GM04503 (cell line): ENCODE data around the gene IFTAP.
A peak's percentile ranks its signal among the peaks of the same experiment; 100 is the strongest.
"Not testable (repeated sequence)": the region's sequence is repeated elsewhere in the genome, so short reads cannot be mapped to it uniquely, and the experiment has no call there.

ENCODE experiments used
- DNase-seq: peaks from one replicate; pipeline ENCODE4 v3.0.0-alpha.2; 2012; ENCODE audit warnings: low read depth

Gene IFTAP

GRCh38 chr11:36638556-36638955, 44.3 kb downstream of the IFTAP start:
- no peak for DNase-seq

- DNase-seq: no peak
Observed at GRCh38 chr11:36657610-36658267, 63.4 kb downstream of the IFTAP start.

- not testable (repeated sequence) for DNase-seq
Observed at GRCh38 chr11:36661359-36661758, 67.1 kb downstream of the IFTAP start.

DNA sequence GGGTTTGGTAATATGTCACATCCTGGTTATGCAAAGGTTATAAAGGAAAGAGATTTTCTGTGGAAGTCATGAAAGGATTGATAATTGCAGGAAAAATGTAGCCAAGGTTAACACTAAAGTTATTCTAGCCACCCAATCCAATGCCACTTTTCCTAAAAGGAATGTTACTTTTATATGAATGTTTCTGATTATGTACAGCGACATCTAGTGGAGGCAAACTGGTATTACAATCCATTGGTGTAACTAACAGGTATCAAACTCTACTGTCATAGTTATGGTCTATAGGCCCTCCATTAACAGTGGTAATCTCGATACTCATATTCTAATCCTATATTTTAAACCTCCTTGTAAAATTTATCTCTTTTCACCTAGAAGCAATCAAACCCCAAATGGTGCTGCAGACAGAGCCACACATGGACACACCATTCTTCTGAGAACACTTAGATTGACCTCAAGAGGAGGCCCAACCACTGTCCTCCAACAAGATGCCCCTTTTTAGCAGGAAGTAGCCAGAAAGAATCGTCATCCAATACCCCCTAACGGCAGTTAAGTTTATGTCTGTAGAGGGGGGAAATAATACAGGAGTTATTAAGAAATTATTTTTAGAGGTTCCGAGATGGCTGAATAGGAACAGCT, 78.6 kb downstream of the IFTAP start:
- DNase-seq: peak; percentile 8

DNA sequence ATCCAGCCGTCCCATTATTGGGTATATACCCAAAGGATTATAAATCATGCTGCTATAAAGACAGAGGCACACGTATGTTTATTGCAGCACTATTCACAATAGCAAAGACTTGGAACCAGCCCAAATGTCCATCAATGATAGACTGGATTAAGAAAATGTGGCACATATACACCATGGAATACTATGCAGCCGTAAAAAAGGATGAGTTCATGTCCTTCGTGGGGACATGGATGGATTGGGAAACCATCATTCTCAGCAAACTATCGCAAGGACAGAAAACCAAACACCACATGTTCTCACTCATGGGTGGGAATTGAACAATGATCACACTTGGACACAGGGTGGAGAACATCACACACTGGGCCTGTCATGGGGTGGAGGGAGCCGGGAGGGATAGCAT, 85.2 kb downstream of the IFTAP start:
- not testable (repeated sequence) for DNase-seq

DNA sequence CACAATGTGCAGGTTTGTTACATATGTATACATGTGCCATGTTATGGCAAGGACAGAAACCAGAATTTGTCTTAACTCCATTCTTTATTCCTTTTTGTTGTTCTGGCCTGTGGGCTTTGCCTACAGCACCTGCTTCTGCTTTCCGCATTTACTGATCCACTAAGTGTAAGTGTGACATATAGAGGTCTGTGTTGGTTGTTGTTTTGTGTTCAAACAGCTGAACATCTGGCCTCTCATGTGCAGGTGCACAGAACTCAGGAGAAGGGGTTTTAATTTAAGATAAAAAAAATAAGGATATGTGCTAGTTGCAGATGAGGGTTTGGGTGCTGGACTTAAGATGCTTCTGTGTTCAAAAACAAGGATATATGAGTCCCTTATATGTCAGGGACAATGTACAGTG, 89.5 kb downstream of the IFTAP start:
- no peak for DNase-seq

DNA sequence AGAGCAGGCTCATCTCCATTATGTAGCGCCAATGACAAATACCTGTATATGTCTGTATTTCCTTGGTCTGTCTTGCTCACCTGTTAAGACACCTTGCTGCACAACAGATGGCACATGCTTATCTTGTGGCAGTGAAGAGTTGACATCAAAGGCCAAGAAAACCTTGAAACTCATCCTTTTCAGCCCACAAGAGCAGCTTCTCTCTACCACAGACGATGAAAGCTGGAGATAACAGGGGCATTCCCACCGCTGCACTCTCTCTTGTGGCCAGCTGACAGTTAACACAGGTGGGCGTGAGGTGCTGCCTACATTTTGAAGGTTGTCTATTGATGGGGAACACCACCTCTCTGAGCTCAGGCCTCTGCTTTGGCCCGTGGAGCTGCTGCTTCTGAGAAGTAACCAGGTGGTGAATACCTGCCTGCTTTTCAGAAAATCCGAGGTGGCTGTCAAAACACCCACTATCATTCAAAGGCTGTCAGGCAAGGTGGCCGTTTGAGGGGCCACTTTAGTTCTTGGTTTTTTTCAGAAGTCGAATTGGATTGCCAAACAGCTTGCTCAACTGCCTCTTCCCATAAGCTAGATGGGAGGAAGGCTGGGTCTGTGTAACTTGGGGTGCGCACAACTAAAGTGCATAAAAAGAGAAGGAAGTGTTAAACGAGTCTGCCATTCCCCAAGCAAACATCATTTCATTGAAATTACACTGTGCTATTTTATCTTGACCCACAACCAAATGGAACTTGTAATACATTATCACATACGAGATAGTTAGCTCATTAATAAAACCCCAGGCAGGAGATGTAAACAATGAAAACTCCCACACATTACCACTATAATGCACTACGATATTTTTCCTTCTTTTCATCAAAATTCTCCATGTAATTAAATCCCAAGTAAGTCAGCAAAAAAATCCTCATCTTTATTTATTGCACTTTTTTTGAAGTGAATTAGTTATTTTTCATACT, 90.8 kb downstream of the IFTAP start:
- DNase-seq: no peak

DNA sequence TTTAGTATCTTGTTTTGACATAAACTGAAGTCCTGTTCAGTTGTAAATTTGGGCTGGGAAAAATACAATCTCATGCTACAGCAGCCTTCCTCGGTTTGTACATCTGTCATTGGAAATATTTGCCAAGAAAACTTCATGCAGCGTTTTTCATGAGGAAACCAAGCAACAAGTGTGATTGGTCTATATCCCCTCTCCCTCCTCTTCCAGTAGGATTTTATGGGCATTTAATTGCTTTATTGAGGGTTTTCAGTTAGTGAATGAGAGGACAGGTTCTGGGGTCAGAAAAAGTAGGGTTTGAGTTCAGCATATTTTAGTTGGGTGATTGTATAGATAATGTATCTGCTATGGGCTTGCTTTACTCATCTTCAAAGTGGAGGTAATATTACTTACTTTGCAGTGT, 93.8 kb downstream of the IFTAP start:
- DNase-seq: no peak

DNA sequence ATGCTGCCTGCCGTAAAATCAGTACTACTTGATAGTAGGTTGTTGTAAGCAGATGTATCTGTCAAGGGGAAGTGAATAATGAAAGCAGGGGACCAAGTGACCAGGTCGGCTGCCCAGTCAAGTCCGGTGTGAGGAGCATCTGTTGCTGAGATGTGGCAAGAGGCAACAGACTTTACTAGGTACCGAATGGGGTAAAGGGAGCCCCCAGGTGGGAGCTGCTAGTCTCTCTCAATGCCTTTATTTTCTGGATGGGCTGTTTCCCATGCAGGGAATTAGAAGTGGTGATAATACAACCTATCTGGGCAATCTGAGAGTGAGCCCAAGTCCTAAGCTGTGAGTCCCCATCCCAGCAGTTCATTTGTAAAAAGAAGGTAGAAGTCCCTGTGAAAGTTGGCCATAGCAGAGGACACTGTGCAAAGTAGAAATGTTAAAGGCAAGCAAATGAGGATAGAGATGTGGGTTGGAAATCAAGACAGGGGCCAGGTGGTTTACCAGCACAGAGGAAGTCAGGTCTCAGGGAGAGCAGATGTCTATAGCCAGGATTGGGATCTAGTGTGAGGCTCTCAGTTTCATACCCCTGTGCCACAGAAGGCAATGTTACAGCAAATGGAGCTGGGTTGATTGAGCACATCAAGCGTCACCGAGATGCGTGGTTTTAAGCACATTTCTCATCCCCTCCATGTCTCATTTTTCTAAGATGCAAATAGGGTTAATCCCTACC, 94.4 kb downstream of the IFTAP start:
- no peak for DNase-seq

DNA sequence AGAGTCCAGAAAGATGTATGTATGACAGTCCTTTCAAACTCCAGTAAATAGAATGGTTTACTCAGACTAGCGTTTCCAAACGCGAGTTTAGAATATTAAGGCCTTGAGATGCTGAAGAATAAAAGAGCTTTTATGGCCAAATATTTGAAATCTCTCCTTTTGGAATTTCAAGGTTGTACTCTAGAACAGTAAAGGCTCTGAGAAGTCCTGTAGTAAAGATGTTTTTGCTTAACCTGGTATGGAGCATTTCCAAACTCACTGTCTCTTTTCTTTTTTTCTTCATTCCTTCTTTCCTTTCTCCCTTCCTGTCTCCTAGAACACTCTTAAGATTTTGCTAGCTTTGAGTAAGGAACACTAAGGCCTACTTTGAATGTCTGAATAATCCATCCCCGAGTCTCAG, 95.1 kb downstream of the IFTAP start:
- no peak for DNase-seq

GRCh38 chr11:36692704-36693103, 98.4 kb downstream of the IFTAP start:
- DNase-seq: no peak

DNA sequence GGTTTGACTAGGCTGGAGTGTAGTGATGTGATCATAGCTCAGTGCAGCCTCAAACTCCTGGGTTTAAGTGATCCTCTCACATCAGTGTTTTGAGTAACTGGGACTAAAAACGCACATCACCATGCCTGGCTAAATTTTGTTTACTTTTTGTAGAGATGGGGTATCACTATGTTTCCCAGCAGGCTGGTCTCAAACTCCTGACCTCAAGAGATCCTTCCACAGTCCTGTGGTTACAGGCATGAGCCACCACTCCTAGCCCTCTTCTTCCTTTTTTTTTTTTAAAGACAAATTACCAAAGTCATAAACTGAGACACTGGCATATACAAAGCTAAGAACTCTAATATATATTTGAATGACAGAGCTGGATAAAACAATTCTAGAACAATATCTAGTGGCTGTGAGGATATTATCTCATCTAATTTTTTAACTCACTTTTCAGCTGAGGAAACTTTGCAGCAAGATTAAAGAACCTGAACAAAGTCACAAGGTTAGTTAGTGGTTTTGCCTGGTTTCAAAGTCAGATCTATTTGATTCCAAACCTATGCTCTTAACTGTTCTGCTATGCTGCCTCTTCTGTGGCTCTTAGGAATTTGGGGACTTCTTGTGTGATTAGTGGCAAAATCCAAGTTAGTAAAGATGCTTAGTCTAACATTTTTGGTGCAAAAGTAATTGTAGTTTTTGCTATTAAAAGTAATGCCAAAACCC, 99.0 kb downstream of the IFTAP start:
- no peak for DNase-seq

- no peak for DNase-seq
Observed at GRCh38 chr11:36695111-36695510, 100.8 kb downstream of the IFTAP start.

DNA sequence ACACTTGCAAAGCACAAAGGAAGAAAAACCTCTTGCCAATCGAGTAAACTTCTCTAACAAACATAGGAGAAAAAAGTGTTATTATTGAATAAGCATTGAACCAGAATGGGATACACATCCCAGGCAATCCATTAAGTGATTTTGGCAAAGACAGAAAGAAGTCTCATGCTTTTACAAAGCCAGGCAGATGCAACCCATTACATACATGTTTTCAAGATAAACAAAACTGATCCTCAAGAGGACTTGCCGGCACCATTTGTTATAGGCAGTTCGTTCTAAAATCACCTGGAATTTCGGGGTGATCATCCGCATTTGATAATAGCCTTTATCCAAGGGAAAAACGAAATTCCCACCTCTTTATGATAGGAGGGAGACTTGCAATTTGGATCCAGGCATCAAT, 101.3 kb downstream of the IFTAP start:
- no peak for DNase-seq

- DNase-seq: no peak
Observed at GRCh38 chr11:36696550-36696949, 102.2 kb downstream of the IFTAP start.

DNA sequence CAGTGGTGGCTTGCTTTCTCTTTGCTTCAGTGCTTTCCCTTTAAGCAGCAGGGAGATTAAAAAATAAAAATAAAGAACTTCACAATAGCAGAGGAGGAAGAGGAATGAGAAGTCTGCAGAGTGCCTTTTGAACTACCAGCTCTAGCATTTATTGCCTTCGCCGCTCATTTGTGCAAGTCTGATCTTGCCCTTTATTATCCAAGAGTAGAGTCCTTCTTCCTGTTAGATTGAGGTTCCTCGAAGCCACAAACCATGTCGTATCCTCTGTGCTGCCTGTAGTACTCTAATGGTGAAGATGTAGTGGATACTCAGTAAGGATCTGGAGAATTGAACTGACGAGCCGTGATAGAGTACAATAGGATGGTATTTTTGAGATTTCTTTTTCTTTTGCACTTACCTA, 105.0 kb downstream of the IFTAP start:
- DNase-seq: no peak

- no peak for DNase-seq
Observed at GRCh38 chr11:36700246-36700645, 105.9 kb downstream of the IFTAP start.

- peak; percentile 6 for DNase-seq
Observed at GRCh38 chr11:36702330-36703054, 108.2 kb downstream of the IFTAP start.

DNA sequence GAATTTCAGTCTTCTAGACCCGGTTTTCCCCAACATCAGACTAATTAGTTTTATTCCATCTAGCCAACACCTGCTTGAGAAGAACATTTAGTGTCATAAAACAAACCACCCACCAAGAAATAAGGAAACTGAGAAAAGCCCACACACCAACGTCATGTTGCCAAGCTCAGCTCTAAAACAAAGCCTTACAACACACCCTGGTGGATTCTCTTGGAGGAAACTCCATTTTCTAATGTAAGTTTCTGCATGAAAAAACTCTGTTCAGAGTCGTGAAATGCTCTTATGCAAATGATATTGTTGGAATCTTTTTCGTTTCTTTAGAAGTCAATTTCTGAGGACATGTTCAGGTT, 108.7 kb downstream of the IFTAP start:
- no peak for DNase-seq
